Stimulated activated CD4-positive, alpha-beta T cell treated with anti-CD3 and anti-CD28 coated beads, Interleukin-1b, Interleukin-23, amount 100 ng/mL, for 24 hours (primary cell): ENCODE data around the gene ATXN2L.
"Not testable (repeated sequence)": the region's sequence is repeated elsewhere in the genome, so short reads cannot be mapped to it uniquely, and the experiment has no call there.

Source experiments
- DNase-seq, 4 experiments: peaks; one replicate each; pipeline ENCODE4 v3.0.0-alpha.2; 2020; ENCODE audit warnings: low read depth in 4 of 4, low spot score in 1 of 4

Gene ATXN2L

DNA sequence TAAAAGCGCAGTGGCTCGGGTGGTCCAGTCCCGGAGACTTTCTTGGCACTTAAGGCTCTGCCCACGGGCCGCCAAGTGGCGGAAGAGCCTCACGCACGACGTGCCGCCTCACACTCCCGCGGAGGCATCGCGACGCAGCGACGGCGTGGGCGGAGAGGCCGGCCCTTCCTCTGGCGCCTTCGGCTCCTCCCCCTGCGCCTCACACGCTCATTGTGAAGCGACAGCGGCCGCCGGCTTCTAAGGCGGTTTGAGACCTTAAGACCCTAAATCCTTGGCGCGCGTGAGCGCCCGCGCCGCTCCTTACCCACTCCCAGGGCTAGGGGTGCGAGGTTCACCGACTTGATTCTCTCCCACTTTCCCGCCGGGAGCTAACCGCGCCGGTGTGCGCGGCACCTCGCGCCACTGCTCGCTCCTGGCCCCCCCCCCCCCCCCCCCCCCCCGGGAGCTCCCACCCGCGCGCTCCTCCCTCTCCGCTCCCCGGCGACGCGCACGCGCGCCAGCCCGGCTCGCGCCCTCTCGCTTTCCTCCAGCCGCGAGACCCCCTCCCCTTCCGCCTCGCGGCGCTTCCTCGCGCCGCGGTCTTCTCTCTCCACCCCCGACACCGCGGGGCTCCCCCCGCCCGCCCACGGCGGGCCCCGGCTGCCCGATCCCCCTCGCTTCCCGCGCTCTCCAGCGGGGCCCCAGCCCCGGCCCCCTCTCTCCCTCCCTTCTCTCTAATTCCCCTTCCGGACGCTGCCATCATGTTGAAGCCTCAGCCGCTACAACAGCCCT, at the start of gene ATXN2L:
Gene ATXN2L (plus strand): TSS at position 480 of the 771 bp plus-strand sequence. CDS start 261 bp downstream, at position 741.
- DNase-seq, result peak; percentile 93 to 95 (median 94)

DNA sequence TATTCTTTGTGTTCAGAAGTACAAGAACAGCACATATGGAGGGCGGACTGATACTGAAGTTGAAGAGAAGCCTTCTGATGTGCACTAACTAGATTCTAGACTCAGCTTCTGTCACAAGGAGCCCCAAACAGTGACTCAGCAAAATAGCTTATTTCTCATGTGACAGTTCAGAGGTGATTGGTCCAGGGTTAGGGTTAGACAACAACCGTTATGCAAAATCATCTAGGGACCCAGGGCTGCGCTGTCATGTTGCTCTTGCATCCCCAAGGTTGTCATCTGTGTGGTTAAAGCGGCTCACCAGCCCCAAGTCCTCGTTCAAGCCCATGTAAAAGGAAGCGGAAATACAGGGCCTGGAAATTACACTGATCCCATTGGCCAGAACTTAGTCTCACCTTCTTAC, 41.1 kb upstream of the ATXN2L start:
- not testable (repeated sequence) for DNase-seq

DNA sequence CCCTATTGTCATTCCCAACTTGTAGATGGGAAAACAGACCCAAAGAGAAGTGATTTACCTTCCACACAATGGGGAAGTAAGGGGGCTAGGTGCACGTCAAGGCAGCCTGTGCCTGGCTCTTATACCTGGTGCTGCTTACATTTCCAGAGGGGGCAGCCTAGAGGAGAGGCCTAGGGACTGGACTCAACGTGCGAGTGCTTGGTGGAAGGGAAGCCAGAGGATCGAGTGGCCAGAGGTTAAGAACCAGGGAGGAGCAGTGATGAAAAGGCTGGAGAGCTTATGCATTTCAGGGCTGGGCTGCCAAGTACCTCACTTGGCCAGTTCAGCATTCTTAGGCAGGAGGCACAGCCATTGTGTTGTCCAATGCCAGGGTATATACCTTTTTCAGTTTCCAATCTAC, 40.4 kb upstream of the ATXN2L start:
- not testable (repeated sequence) for DNase-seq

GRCh38 chr16:28802235-28803019, 20.4 kb upstream of the ATXN2L start:
- peak; percentile 28 to 60 (median 34) for DNase-seq

GRCh38 chr16:28807445-28808120, 15.2 kb upstream of the ATXN2L start:
- DNase-seq, result not testable (repeated sequence)

- DNase-seq, result no peak
Observed at GRCh38 chr16:28820016-28820415, 2.8 kb upstream of the ATXN2L start.

DNA sequence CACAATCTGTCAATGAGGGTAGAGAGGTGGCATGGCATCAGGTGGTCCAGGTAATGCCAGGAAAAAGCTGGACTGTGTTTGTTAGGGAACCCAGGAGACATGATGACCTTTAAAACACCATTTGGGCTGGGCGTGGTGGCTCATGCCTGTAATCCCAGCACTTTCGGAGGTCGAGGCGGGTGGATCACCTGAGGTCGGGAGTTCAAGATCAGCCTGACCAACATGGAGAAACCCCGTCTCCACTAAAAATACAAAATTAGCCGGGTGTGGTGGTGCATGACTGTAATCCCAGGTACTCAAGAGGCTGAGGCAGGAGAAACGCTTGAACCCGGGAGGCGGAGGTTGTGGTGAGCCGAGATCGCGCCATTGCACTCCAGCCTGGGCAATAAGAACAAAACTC, 2.3 kb upstream of the ATXN2L start:
- DNase-seq, result not testable (repeated sequence)

- no peak for DNase-seq
Observed at GRCh38 chr16:28821874-28822519, 802 bp upstream of the ATXN2L start.

DNA sequence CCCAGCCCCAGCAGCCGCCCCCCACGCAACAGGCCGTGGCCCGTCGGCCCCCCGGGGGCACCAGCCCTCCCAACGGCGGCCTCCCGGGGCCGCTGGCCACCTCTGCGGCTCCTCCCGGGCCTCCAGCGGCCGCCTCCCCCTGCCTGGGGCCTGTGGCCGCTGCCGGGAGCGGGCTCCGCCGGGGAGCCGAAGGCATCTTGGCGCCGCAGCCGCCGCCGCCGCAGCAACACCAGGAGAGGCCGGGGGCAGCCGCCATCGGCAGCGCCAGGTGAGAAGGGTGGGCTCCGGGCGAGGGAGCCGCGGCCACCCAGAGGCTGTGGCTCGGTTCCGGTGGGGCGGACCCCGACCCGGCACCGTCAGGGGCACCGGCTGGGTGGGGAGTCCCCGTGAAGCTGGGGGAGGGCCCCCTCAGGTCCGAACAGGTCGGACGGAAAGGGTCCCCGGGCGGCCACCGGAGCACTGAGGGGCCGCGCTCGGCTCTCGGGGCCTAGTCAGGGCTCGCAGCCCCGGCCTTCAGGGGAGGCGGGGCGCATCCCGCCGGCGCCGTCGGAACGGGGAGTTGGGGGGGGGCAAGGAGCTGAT, 583 bp downstream of the ATXN2L start:
- DNase-seq, result no peak

DNA sequence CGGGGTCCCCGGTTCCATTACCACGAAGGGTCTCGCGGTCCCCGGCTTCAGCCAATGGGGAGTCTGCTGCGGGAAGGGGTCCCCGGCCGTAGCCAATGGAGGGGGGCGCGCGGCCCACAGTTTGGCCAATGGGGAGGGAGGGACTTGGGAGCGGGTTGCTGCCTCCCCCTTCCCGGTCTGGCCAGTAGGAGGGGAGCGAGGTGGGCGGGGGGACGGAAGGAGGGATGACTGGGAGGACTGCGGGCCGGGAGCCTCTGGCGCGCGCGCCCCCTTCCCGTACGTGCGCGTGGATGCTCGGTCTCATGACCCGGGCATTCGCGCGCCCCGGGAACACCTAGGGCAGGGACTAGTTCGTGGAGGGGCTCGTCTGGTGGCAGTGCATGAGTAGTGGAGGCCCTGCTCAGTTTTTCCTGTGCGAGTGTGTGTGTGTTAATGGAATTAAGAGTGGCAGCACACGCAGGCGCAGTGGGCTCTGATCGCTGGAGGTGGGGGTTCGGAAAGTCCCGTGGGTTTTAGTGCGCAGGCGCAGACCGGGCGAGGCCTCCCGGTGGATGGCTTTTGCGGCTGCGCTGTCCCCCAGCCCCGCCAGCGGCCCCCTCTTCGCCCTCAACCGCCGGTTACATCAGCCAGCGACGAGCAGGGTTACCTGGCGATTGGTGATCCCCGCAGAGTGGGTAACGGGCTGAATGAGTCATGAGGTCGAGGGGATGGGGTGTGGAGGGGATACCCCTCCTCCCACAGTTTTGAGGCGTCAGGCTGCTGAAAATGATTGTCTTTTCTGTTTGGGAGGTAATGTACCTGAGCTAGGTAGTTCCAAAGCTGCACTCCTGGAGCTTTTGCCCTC, 1.3 kb downstream of the ATXN2L start:
- DNase-seq, result peak; percentile 88 to 97 (median 94)

DNA sequence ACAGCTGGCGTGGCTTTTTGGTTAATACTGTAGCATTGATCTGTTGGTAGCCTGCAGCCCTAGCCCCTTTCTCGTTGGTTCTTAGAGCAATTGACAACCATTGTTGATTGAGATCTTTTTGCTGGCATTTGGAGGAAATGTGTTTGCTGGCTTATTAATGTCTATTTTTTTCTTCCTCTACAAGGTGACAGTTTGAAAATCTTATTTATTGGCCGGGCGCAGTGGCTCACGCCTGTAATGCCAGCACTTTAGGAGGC, 1.8 kb downstream of the ATXN2L start:
- no peak for DNase-seq

- no peak for DNase-seq
Observed at GRCh38 chr16:28826141-28826540, 3.3 kb downstream of the ATXN2L start.

DNA sequence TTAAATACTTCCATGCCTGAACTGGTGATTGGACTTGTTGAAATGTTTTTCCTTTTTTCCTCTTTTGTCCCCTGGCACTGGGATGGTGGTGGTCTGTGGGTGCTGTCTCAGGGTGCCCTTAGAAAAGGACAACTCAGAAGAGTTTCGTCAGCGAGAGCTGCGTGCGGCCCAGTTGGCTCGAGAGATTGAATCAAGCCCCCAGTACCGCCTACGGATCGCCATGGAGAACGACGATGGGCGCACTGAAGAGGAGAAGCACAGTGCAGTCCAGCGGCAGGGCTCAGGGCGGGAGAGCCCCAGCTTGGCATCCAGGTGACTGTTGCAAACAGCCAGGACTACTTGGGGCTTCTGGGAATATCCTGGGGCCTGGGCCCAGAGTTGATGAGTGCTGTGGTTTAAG, 6.9 kb downstream of the ATXN2L start:
- no peak for DNase-seq

DNA sequence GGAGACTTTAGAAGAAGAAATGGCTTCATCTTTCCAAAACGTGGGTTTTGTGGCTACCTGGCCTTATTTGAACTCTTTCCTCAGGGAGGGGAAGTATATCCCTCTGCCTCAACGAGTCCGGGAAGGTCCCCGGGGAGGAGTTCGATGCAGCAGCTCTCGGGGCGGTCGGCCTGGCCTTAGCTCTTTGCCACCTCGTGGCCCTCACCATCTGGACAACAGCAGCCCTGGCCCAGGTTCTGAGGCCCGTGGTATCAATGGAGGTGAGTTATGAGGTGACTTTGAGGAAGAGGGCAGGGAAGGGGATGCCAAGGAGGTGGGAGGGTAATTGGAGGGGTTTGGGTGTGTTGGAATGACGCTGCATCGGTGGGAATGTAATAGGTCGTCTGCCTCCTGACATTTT, 7.7 kb downstream of the ATXN2L start:
- DNase-seq, result no peak

DNA sequence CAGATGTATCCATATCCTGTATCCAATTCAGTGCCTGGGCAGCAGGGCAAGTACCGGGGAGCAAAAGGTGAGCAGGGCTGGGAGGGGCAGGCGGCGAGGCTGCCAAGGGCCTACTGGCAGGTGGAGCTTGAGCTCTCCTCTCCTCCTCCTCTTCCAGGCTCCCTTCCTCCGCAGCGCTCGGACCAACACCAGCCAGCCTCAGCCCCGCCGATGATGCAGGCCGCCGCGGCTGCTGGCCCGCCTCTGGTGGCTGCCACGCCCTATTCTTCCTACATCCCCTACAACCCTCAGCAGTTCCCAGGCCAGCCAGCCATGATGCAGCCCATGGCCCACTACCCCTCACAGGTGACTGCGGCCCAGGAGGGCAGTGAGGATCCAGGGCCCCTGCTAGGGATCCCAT, 11.6 kb downstream of the ATXN2L start:
- DNase-seq, result no peak

GRCh38 chr16:28834873-28835863, 12.4 kb downstream of the ATXN2L start:
- DNase-seq, result no peak

DNA sequence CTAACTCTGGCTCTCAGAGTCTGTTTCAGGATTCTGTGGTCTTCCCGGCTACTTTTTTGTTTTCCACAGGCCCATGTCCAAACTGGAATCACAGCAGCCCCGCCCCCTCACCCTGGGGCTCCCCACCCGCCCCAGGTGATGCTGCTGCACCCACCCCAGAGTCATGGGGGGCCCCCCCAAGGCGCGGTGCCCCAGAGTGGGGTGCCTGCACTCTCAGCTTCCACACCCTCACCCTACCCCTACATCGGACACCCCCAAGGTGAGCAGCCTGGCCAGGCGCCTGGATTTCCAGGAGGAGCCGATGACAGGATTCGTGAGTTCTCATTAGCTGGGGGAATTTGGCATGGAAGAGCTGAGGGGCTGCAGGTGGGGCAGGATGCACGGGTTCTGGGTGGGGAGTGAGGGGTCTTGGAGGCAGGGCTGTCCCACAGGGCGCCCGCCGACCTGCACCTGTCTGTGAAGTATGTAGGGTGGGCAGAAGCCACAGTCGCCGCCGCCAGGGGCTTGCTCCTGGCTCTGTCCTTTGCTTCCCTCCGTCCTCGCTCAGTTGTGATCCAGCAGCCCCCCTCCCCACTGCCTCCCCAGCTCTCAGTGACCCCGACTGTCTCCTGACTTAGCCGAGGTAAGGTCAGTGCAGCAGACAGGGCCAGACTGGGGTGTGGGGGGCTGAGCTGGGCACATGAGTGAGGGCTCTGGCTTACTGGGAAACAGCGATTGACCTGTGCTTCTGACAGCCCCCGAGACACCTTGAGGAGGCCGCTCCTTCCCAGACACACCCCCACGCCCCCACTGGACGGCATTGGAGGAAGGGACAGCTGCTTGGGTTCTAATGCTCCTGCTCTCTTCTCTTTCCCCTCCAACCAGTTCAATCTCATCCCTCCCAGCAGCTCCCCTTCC, 13.3 kb downstream of the ATXN2L start:
- no peak for DNase-seq

GRCh38 chr16:28836761-28837064, 13.9 kb downstream of the ATXN2L start:
- DNase-seq, result no peak
